WTC11 (cell line): ENCODE measurements around the gene CFAP92.

Experiments used
- ATF2 ChIP-seq: sonication (generic); formaldehyde crosslinking; IDR thresholded peaks from 2 replicates; pipeline ENCODE4 v1.8.1; 2022; ENCODE audit warnings: low read depth, missing genetic modification reagents, borderline replicate concordance
- CREM ChIP-seq: sonication (generic); formaldehyde crosslinking; IDR thresholded peaks from 2 replicates; pipeline ENCODE4 v1.8.1; 2022; ENCODE audit warnings: mild to moderate bottlenecking, missing genetic modification reagents, moderate library complexity
- CTCF ChIP-seq: fragments of 200-600 bp; IDR thresholded peaks from 2 replicates; pipeline ENCODE4 v1.8.0; 2022; ENCODE audit warnings: antibody characterized with exemption
- E2F4 ChIP-seq: sonication (generic); formaldehyde crosslinking; IDR thresholded peaks from 2 replicates; pipeline ENCODE4 v1.8.1; 2022; ENCODE audit warnings: low read depth, mild to moderate bottlenecking, moderate library complexity, missing genetic modification reagents, borderline replicate concordance
- ELF4 ChIP-seq: sonication (generic); formaldehyde crosslinking; IDR thresholded peaks from 2 replicates; pipeline ENCODE4 v1.8.1; 2022; ENCODE audit warnings: low read depth, mild to moderate bottlenecking, moderate library complexity, missing genetic modification reagents
- MAX ChIP-seq: sonication (generic); formaldehyde crosslinking; IDR thresholded peaks from 2 replicates; pipeline ENCODE4 v1.8.0; 2022; ENCODE audit warnings: mild to moderate bottlenecking, missing genetic modification reagents
- MYBL2 ChIP-seq: sonication (generic); formaldehyde crosslinking; IDR thresholded peaks from 2 replicates; pipeline ENCODE4 v1.8.1; 2023; ENCODE audit warnings: mild to moderate bottlenecking, moderate library complexity, missing genetic modification reagents
- NFYB ChIP-seq: sonication (generic); formaldehyde crosslinking; conservative IDR thresholded peaks from 2 replicates; pipeline ENCODE4 v1.8.0; 2022; ENCODE audit warnings: low read depth, missing genetic modification reagents
- STAT6 ChIP-seq: sonication (generic); formaldehyde crosslinking; conservative IDR thresholded peaks from 2 replicates; pipeline ENCODE4 v1.8.1; 2023; ENCODE audit warnings: mild to moderate bottlenecking, low read depth, missing genetic modification reagents, moderate library complexity
- USF2 ChIP-seq: sonication (generic); formaldehyde crosslinking; IDR thresholded peaks from 2 replicates; pipeline ENCODE4 v1.8.1; 2023; ENCODE audit warnings: mild to moderate bottlenecking, missing genetic modification reagents, moderate library complexity
- ZBTB21 ChIP-seq: sonication (generic); formaldehyde crosslinking; IDR thresholded peaks from 2 replicates; pipeline ENCODE4 v1.8.1; 2023; ENCODE audit warnings: mild to moderate bottlenecking, missing genetic modification reagents, borderline replicate concordance
- ZNF121 ChIP-seq: sonication (generic); formaldehyde crosslinking; IDR thresholded peaks from 2 replicates; pipeline ENCODE4 v1.8.0; 2023; ENCODE audit warnings: missing genetic modification reagents
- ZNF512 ChIP-seq: sonication (generic); formaldehyde crosslinking; IDR thresholded peaks from 2 replicates; pipeline ENCODE4 v1.8.1; 2022; ENCODE audit warnings: missing genetic modification reagents, borderline replicate concordance

GRCh38 chr3:128872282-128872681 is 121.6 kb downstream of the CFAP92 start:
- TF ChIP-seq ZNF512 (CRISPR knock-in tag) (no peak), CREM (no peak), USF2 (CRISPR knock-in tag) (no peak), ZBTB21 (CRISPR knock-in tag) (no peak), CTCF (no peak), ATF2 (CRISPR knock-in tag) (no peak), MYBL2 (no peak), NFYB (no peak), ZNF121 (CRISPR knock-in tag) (no peak), STAT6 (CRISPR knock-in tag) (no peak), MAX (CRISPR knock-in tag) (no peak), ELF4 (no peak), E2F4 (CRISPR knock-in tag) (no peak)
